GM12864 (cell line): Measurements from ENCODE around the gene SLC25A36.

Experiments
- DNase-seq: peaks from one replicate; pipeline ENCODE4 v3.0.0-alpha.2; 2011; ENCODE audit warnings: low read depth
- H3K4me3 ChIP-seq: 2 replicates; pipeline ENCODE4 v1.5.1; 2011; ENCODE audit warnings: mild to moderate bottlenecking, low read depth, low read length, control low read depth
- TF ChIP-seq, protein P1 (sequence below): IDR thresholded peaks from 2 replicates; pipeline ENCODE4 v1.5.1; 2011; ENCODE audit warnings: low read depth, mild to moderate bottlenecking, moderate library complexity, low read length, control low read depth, inconsistent platforms; ENCODE audit errors: missing control alignments

Gene SLC25A36

GRCh38 chr3:140905559-140905958 is 36.1 kb upstream of the SLC25A36 start:
- TF ChIP-seq, protein P1, sequence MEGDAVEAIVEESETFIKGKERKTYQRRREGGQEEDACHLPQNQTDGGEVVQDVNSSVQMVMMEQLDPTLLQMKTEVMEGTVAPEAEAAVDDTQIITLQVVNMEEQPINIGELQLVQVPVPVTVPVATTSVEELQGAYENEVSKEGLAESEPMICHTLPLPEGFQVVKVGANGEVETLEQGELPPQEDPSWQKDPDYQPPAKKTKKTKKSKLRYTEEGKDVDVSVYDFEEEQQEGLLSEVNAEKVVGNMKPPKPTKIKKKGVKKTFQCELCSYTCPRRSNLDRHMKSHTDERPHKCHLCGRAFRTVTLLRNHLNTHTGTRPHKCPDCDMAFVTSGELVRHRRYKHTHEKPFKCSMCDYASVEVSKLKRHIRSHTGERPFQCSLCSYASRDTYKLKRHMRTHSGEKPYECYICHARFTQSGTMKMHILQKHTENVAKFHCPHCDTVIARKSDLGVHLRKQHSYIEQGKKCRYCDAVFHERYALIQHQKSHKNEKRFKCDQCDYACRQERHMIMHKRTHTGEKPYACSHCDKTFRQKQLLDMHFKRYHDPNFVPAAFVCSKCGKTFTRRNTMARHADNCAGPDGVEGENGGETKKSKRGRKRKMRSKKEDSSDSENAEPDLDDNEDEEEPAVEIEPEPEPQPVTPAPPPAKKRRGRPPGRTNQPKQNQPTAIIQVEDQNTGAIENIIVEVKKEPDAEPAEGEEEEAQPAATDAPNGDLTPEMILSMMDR: no peak
- no peak overlapping the region for H3K4me3 ChIP-seq

GRCh38 chr3:140906785-140907184 is 34.9 kb upstream of the SLC25A36 start:
- TF ChIP-seq, protein P1: no peak
- DNase-seq: no peak
- H3K4me3 ChIP-seq: no peak overlapping the region

More at GRCh38 chr3:140905559-140905958, 36.1 kb upstream of the SLC25A36 start:
- no peak for DNase-seq

DNA sequence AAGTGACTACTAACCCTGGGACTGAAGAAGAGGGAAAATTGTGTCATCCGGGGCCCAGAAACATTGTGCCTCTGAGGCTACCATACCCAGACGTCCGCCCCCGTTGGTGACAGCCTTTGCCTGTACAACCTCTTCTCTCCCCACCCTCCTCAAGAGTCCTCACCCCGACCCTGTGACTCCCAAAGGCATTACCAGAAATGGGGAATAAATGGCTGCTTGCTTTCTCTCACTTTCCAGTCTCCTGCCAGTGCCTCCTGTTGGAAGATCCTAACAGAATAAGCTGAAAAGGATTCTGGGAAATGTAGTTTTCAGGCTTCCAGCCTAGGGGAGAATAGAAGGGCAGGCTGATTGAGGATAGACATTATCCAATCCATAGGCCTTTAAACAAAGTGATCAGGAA is 30.8 kb upstream of the SLC25A36 start:
- TF ChIP-seq, protein P1: no peak
- H3K4me3 ChIP-seq: no peak overlapping the region
- no peak for DNase-seq

GRCh38 chr3:140911822-140912221 is 29.8 kb upstream of the SLC25A36 start:
- TF ChIP-seq, protein P1: no peak
- no peak overlapping the region for H3K4me3 ChIP-seq
- DNase-seq: no peak

GRCh38 chr3:140913728-140914127 is 27.9 kb upstream of the SLC25A36 start:
- TF ChIP-seq, protein P1: no peak
- H3K4me3 ChIP-seq: no peak overlapping the region
- no peak for DNase-seq

DNA sequence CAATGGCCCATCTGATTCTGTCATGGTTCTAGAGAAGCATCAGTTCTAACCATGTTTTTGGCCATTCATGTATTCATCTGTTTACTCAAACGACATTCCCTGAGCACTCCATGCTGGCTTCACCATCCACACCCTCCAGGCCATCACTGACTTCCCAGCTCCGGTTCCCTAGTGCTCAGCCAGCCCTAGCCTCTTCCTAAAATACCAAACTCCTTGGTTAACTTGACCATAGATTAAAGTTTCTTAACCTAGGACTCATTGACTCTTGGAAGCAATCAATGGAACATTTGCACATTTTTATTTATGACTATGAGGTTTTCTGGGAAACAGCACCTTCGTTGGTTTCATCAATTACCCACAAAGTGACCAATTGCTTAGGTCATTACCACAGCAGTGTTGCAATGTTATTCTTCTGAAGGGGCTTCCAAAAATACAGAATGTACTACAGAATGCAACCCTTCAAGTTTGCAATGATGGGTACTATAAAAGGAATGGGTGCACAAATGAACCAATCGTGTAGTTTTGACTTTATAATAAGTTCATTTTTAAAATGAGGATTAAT is 27.2 kb upstream of the SLC25A36 start:
- TF ChIP-seq, protein P1: no peak
- no peak overlapping the region for H3K4me3 ChIP-seq
- no peak for DNase-seq

- H3K4me3 ChIP-seq: no peak overlapping the region
- no peak for DNase-seq
- TF ChIP-seq, protein P1: no peak
Observed at GRCh38 chr3:140916603-140917002, 25.0 kb upstream of the SLC25A36 start.
